Measurements from ENCODE around the gene DGKE. TPM values are rescaled to one million over a fixed set of nuclear protein-coding genes. Genes with fewer than 3 reads are reported as not detected.
A peak's percentile ranks its signal among the peaks of the same experiment; 100 is the strongest.

The DGKE gene
- total RNA-seq, 1 experiment from 2014 or later, result 8.5 TPM

GRCh38 chr17:56913353-56913866 lies 79.5 kb downstream of the DGKE start (continued):
- TF ChIP-seq ATF6 (CRISPR knock-in tag; IDR thresholded peaks at IDR 0.05), result no peak
- TF ChIP-seq ZNF232 (CRISPR knock-in tag; IDR thresholded peaks at IDR 0.05), result no peak; the same call in 1 of the 2 replicates
- no peak for TF ChIP-seq SOX15 (CRISPR knock-in tag; IDR thresholded peaks at IDR 0.05)
- TF ChIP-seq FOXK1 (CRISPR knock-in tag; IDR thresholded peaks at IDR 0.05), result no peak
- TF ChIP-seq NR2C2 (CRISPR knock-in tag; IDR thresholded peaks at IDR 0.05), result 0 out of 2 replicates have a peak, but pooled peaks have one; percentile 22
- no peak for TF ChIP-seq ZBTB43 (CRISPR knock-in tag; IDR thresholded peaks at IDR 0.05)
- no peak for TF ChIP-seq TCF7 (CRISPR knock-in tag; IDR thresholded peaks at IDR 0.05; ENCODE audit: low read depth)
- no peak for TF ChIP-seq ERG (CRISPR knock-in tag; IDR thresholded peaks at IDR 0.05)
- TF ChIP-seq SMAD4 (CRISPR knock-in tag; IDR thresholded peaks at IDR 0.05), result no peak
- no peak for TF ChIP-seq ZBTB21 (CRISPR knock-in tag; IDR thresholded peaks at IDR 0.05; ENCODE audit: borderline replicate concordance)
- no peak for TF ChIP-seq PRDM15 (CRISPR knock-in tag; IDR thresholded peaks at IDR 0.05)
- no peak for TF ChIP-seq KAT7 (CRISPR knock-in tag; IDR thresholded peaks at IDR 0.05; ENCODE audit: borderline replicate concordance)
- peak; percentile 20; the same call in 1 of the 2 replicates for TF ChIP-seq E2F1 (CRISPR knock-in tag; IDR thresholded peaks at IDR 0.05)
- no peak for TF ChIP-seq ZNF416 (CRISPR knock-in tag; IDR thresholded peaks at IDR 0.05)
- no peak for TF ChIP-seq RORB (CRISPR knock-in tag; IDR thresholded peaks at IDR 0.05)
- TF ChIP-seq E2F4 (CRISPR knock-in tag; IDR thresholded peaks at IDR 0.05; ENCODE audit: borderline replicate concordance, low read depth), result no peak; the same call in 1 of the 2 replicates
- TF ChIP-seq GABPB1 (CRISPR knock-in tag; IDR thresholded peaks at IDR 0.05), result no peak
- no peak; the same call in 1 of the 2 replicates for TF ChIP-seq TP53 (CRISPR knock-in tag; IDR thresholded peaks at IDR 0.05)
- TF ChIP-seq MAX (CRISPR knock-in tag; IDR thresholded peaks at IDR 0.05), result peak; percentile 90
- TF ChIP-seq SMAD3 (CRISPR knock-in tag; IDR thresholded peaks at IDR 0.05; ENCODE audit: borderline replicate concordance), result no peak
- no peak for TF ChIP-seq ZNF138 (CRISPR knock-in tag; conservative IDR thresholded peaks at IDR 0.05)
- no peak for TF ChIP-seq NR3C1 (CRISPR knock-in tag; conservative IDR thresholded peaks at IDR 0.05; ENCODE audit: low read depth)
- TF ChIP-seq PRRX2 (CRISPR knock-in tag; IDR thresholded peaks at IDR 0.05), result no peak
- peak; percentile 11; the same call in 1 of the 2 replicates for TF ChIP-seq ETV6 (CRISPR knock-in tag; IDR thresholded peaks at IDR 0.05)
- TF ChIP-seq PREB (CRISPR knock-in tag; IDR thresholded peaks at IDR 0.05; ENCODE audit: borderline replicate concordance), result no peak
- no peak for TF ChIP-seq GRHL2 (CRISPR knock-in tag; IDR thresholded peaks at IDR 0.05; ENCODE audit: insufficient replicate concordance, severe bottlenecking)
- no peak for TF ChIP-seq CBFB (CRISPR knock-in tag; IDR thresholded peaks at IDR 0.05; ENCODE audit: low read depth)
- no peak for TF ChIP-seq SP1 (CRISPR knock-in tag; conservative IDR thresholded peaks at IDR 0.05)
- TF ChIP-seq ZNF671 (CRISPR knock-in tag; IDR thresholded peaks at IDR 0.05), result no peak

All from WTC11 (cell line).